Measurements from ENCODE around the gene EFL1.
"Not testable (repeated sequence)": the region's sequence is repeated elsewhere in the genome, so short reads cannot be mapped to it uniquely, and the experiment has no call there.

The EFL1 gene

GRCh38 chr15:82193435-82193834 is 69.1 kb downstream of the EFL1 start:
- not testable (repeated sequence) for H3K27me3 ChIP-seq (ENCODE audit: control insufficient read depth in 1 of 2, insufficient read depth in 2 of 2, low read length in 2 of 2); H3K9ac ChIP-seq (ENCODE audit: low read length); H3K27ac ChIP-seq (ENCODE audit: low read depth, low read length); H3K36me3 ChIP-seq (ENCODE audit: insufficient read depth, low read length); H3K9me3 ChIP-seq (ENCODE audit: low read length); H3K4me3 ChIP-seq (ENCODE audit: low read depth in 1 of 2, low read length in 2 of 2); H3K4me1 ChIP-seq (ENCODE audit: insufficient read depth, low read length)

- not testable (repeated sequence) for H3K9ac ChIP-seq (ENCODE audit: low read length); H3K36me3 ChIP-seq (ENCODE audit: insufficient read depth, low read length)
Measured at GRCh38 chr15:82192394-82192793, 70.1 kb downstream of the EFL1 start.

GRCh38 chr15:82186719-82187406 is 75.7 kb downstream of the EFL1 start:
- no peaks in the 10 kb centered on the region for H3K36me3 ChIP-seq (ENCODE audit: insufficient read depth, low read length)
- H3K9me3 ChIP-seq (ENCODE audit: low read length), result no peaks in the 10 kb centered on the region
- H3K9ac ChIP-seq (ENCODE audit: low read length), result no peak overlapping the region
- H3K27ac ChIP-seq (ENCODE audit: low read depth, low read length), result no peak overlapping the region
- peaks cover 17% of the 10 kb centered on the region for H3K4me1 ChIP-seq (ENCODE audit: insufficient read depth, low read length)
- no peaks in the 10 kb centered on the region for H3K27me3 ChIP-seq (ENCODE audit: control insufficient read depth in 1 of 2, insufficient read depth in 2 of 2, low read length in 2 of 2)
- no peak overlapping the region for H3K4me3 ChIP-seq (ENCODE audit: low read depth in 1 of 2, low read length in 2 of 2)

More at GRCh38 chr15:82192394-82192793, 70.1 kb downstream of the EFL1 start:
- not testable (repeated sequence) for H3K27ac ChIP-seq (ENCODE audit: low read depth, low read length); H3K4me3 ChIP-seq (ENCODE audit: low read depth in 1 of 2, low read length in 2 of 2); H3K4me1 ChIP-seq (ENCODE audit: insufficient read depth, low read length); H3K27me3 ChIP-seq (ENCODE audit: control insufficient read depth in 1 of 2, insufficient read depth in 2 of 2, low read length in 2 of 2); H3K9me3 ChIP-seq (ENCODE audit: low read length)

- H3K4me1 ChIP-seq (ENCODE audit: insufficient read depth, low read length), result peaks cover 17% of the 10 kb centered on the region
Measured at GRCh38 chr15:82186161-82186560, 76.4 kb downstream of the EFL1 start.

GRCh38 chr15:82184776-82185175 is 77.8 kb downstream of the EFL1 start:
- Histone ChIP-seq H3K4me3 (ENCODE audit: low read depth in 1 of 2, low read length in 2 of 2) (no peak overlapping the region), H3K9ac (ENCODE audit: low read length) (no peak overlapping the region), H3K36me3 (ENCODE audit: insufficient read depth, low read length) (no peaks in the 10 kb centered on the region), H3K27me3 (ENCODE audit: control insufficient read depth in 1 of 2, insufficient read depth in 2 of 2, low read length in 2 of 2) (no peaks in the 10 kb centered on the region), H3K9me3 (ENCODE audit: low read length) (no peaks in the 10 kb centered on the region), H3K27ac (ENCODE audit: low read depth, low read length) (no peak overlapping the region), H3K4me1 (ENCODE audit: insufficient read depth, low read length) (peaks cover 17% of the 10 kb centered on the region)

More at GRCh38 chr15:82186161-82186560, 76.4 kb downstream of the EFL1 start:
- Histone ChIP-seq H3K9ac (ENCODE audit: low read length) (no peak overlapping the region), H3K9me3 (ENCODE audit: low read length) (no peaks in the 10 kb centered on the region), H3K27ac (ENCODE audit: low read depth, low read length) (no peak overlapping the region), H3K4me3 (ENCODE audit: low read depth in 1 of 2, low read length in 2 of 2) (no peak overlapping the region), H3K27me3 (ENCODE audit: control insufficient read depth in 1 of 2, insufficient read depth in 2 of 2, low read length in 2 of 2) (no peaks in the 10 kb centered on the region), H3K36me3 (ENCODE audit: insufficient read depth, low read length) (no peaks in the 10 kb centered on the region)

GRCh38 chr15:82184355-82184754 is 78.2 kb downstream of the EFL1 start:
- Histone ChIP-seq H3K9me3 (ENCODE audit: low read length) (no peaks in the 10 kb centered on the region), H3K9ac (ENCODE audit: low read length) (no peak overlapping the region), H3K4me3 (ENCODE audit: low read depth in 1 of 2, low read length in 2 of 2) (no peak overlapping the region), H3K27me3 (ENCODE audit: control insufficient read depth in 1 of 2, insufficient read depth in 2 of 2, low read length in 2 of 2) (no peaks in the 10 kb centered on the region), H3K27ac (ENCODE audit: low read depth, low read length) (no peak overlapping the region), H3K36me3 (ENCODE audit: insufficient read depth, low read length) (no peaks in the 10 kb centered on the region), H3K4me1 (ENCODE audit: insufficient read depth, low read length) (peaks cover 17% of the 10 kb centered on the region)

GRCh38 chr15:82183121-82184031 is 79.2 kb downstream of the EFL1 start:
- H3K4me1 ChIP-seq (ENCODE audit: insufficient read depth, low read length), result peaks cover 19% of the 10 kb centered on the region
- no peaks in the 10 kb centered on the region for H3K9me3 ChIP-seq (ENCODE audit: low read length)
- no peak overlapping the region for H3K9ac ChIP-seq (ENCODE audit: low read length)
- H3K36me3 ChIP-seq (ENCODE audit: insufficient read depth, low read length), result no peaks in the 10 kb centered on the region
- no peak overlapping the region for H3K4me3 ChIP-seq (ENCODE audit: low read depth in 1 of 2, low read length in 2 of 2)
- H3K27ac ChIP-seq (ENCODE audit: low read depth, low read length), result no peak overlapping the region
- no peaks in the 10 kb centered on the region for H3K27me3 ChIP-seq (ENCODE audit: control insufficient read depth in 1 of 2, insufficient read depth in 2 of 2, low read length in 2 of 2)

GRCh38 chr15:82181371-82181770 is 81.2 kb downstream of the EFL1 start:
- H3K27ac ChIP-seq (ENCODE audit: low read depth, low read length), result no peak overlapping the region
- no peaks in the 10 kb centered on the region for H3K36me3 ChIP-seq (ENCODE audit: insufficient read depth, low read length)
- no peaks in the 10 kb centered on the region for H3K27me3 ChIP-seq (ENCODE audit: control insufficient read depth in 1 of 2, insufficient read depth in 2 of 2, low read length in 2 of 2)
- peaks cover 27% of the 10 kb centered on the region for H3K4me1 ChIP-seq (ENCODE audit: insufficient read depth, low read length)
- H3K9ac ChIP-seq (ENCODE audit: low read length), result no peak overlapping the region
- no peaks in the 10 kb centered on the region for H3K9me3 ChIP-seq (ENCODE audit: low read length)
- no peak overlapping the region for H3K4me3 ChIP-seq (ENCODE audit: low read depth in 1 of 2, low read length in 2 of 2)

- Histone ChIP-seq H3K4me3 (ENCODE audit: low read depth in 1 of 2, low read length in 2 of 2) (no peak overlapping the region), H3K9me3 (ENCODE audit: low read length) (no peaks in the 10 kb centered on the region), H3K4me1 (ENCODE audit: insufficient read depth, low read length) (peaks cover 14% of the 10 kb centered on the region), H3K9ac (ENCODE audit: low read length) (no peak overlapping the region), H3K27ac (ENCODE audit: low read depth, low read length) (no peak overlapping the region), H3K27me3 (ENCODE audit: control insufficient read depth in 1 of 2, insufficient read depth in 2 of 2, low read length in 2 of 2) (no peaks in the 10 kb centered on the region), H3K36me3 (ENCODE audit: insufficient read depth, low read length) (no peaks in the 10 kb centered on the region)
Measured at GRCh38 chr15:82178061-82178460, 84.5 kb downstream of the EFL1 start.

- no peak overlapping the region for H3K9ac ChIP-seq (ENCODE audit: low read length)
- H3K27ac ChIP-seq (ENCODE audit: low read depth, low read length), result no peak overlapping the region
- no peaks in the 10 kb centered on the region for H3K27me3 ChIP-seq (ENCODE audit: control insufficient read depth in 1 of 2, insufficient read depth in 2 of 2, low read length in 2 of 2)
- no peak overlapping the region for H3K4me3 ChIP-seq (ENCODE audit: low read depth in 1 of 2, low read length in 2 of 2)
- no peaks in the 10 kb centered on the region for H3K9me3 ChIP-seq (ENCODE audit: low read length)
- peaks cover 10% of the 10 kb centered on the region for H3K4me1 ChIP-seq (ENCODE audit: insufficient read depth, low read length)
- no peaks in the 10 kb centered on the region for H3K36me3 ChIP-seq (ENCODE audit: insufficient read depth, low read length)
Measured at GRCh38 chr15:82177291-82178010, 85.1 kb downstream of the EFL1 start.

- Histone ChIP-seq H3K9ac (ENCODE audit: low read length) (no peak overlapping the region), H3K4me3 (ENCODE audit: low read depth in 1 of 2, low read length in 2 of 2) (no peak overlapping the region), H3K4me1 (ENCODE audit: insufficient read depth, low read length) (peaks cover 10% of the 10 kb centered on the region), H3K9me3 (ENCODE audit: low read length) (no peaks in the 10 kb centered on the region), H3K27ac (ENCODE audit: low read depth, low read length) (no peak overlapping the region), H3K36me3 (ENCODE audit: insufficient read depth, low read length) (no peaks in the 10 kb centered on the region), H3K27me3 (ENCODE audit: control insufficient read depth in 1 of 2, insufficient read depth in 2 of 2, low read length in 2 of 2) (no peaks in the 10 kb centered on the region)
Measured at GRCh38 chr15:82176542-82176941, 86.0 kb downstream of the EFL1 start.
